Activated CD8-positive, alpha-beta memory T cell treated with anti-CD3 and anti-CD28 coated beads, Interleukin-2, amount 50 U/mL, for 24 hours (primary cell): ENCODE data around the gene STPG2.
"Not testable (repeated sequence)": the region's sequence is repeated elsewhere in the genome, so short reads cannot be mapped to it uniquely, and the experiment has no call there.

Source experiments
- DNase-seq: peaks from one replicate; pipeline ENCODE4 v3.0.0-alpha.2; 2020; ENCODE audit errors: extremely low read depth

STPG2 gene

GRCh38 chr4:97942951-97943350, 200.3 kb downstream of the STPG2 start:
- DNase-seq = no peak

- no peak for DNase-seq
Measured at GRCh38 chr4:97942137-97942536, 201.1 kb downstream of the STPG2 start.

- DNase-seq = no peak
Measured at GRCh38 chr4:97938141-97938540, 205.1 kb downstream of the STPG2 start.

GRCh38 chr4:97924341-97924958, 218.8 kb downstream of the STPG2 start:
- DNase-seq = no peak

- DNase-seq = no peak
Measured at GRCh38 chr4:97923096-97923495, 220.2 kb downstream of the STPG2 start.

GRCh38 chr4:97917115-97917514, 226.2 kb downstream of the STPG2 start:
- DNase-seq = no peak

- DNase-seq = no peak
Measured at GRCh38 chr4:97912156-97912555, 231.1 kb downstream of the STPG2 start.

- DNase-seq = no peak
Measured at GRCh38 chr4:97911236-97911906, 231.9 kb downstream of the STPG2 start.

- no peak for DNase-seq
Measured at GRCh38 chr4:97910005-97910404, 233.3 kb downstream of the STPG2 start.

- DNase-seq = not testable (repeated sequence)
Measured at GRCh38 chr4:97903436-97904189, 239.7 kb downstream of the STPG2 start.

GRCh38 chr4:97900229-97900628, 243.0 kb downstream of the STPG2 start:
- DNase-seq = no peak

- no peak for DNase-seq
Measured at GRCh38 chr4:97892592-97893266, 250.5 kb downstream of the STPG2 start.

- no peak for DNase-seq
Measured at GRCh38 chr4:97879942-97880341, 263.3 kb downstream of the STPG2 start.

- no peak for DNase-seq
Measured at GRCh38 chr4:97868097-97868496, 275.2 kb downstream of the STPG2 start.

GRCh38 chr4:97867557-97868091, 275.7 kb downstream of the STPG2 start:
- no peak for DNase-seq

- DNase-seq = no peak
Measured at GRCh38 chr4:97866821-97867556, 276.3 kb downstream of the STPG2 start.

- DNase-seq = no peak
Measured at GRCh38 chr4:97851115-97851514, 292.2 kb downstream of the STPG2 start.

GRCh38 chr4:97845758-97846157, 297.5 kb downstream of the STPG2 start:
- no peak for DNase-seq

GRCh38 chr4:97841512-97841911, 301.8 kb downstream of the STPG2 start:
- no peak for DNase-seq

GRCh38 chr4:97836662-97837061, 306.6 kb downstream of the STPG2 start:
- no peak for DNase-seq

GRCh38 chr4:97828646-97829045, 314.6 kb downstream of the STPG2 start:
- DNase-seq = no peak
